Endothelial cell of umbilical vein (primary cell): ENCODE results near the gene CHST7. TPM values are rescaled to one million over a fixed set of nuclear protein-coding genes. Genes with fewer than 3 reads are reported as not detected.

Experiments used
- BruUV-seq: library from RNA; stranded (reverse); fragments of 400-500 nt; replicated peaks from 2 replicates; lab custom pipeline; 2021; lab: Mats Ljungman, UMichigan
- CTCF ChIA-PET: fragments of 300-600, 350-600 bp; sonication (Branson Sonifier 250); formaldehyde crosslinking; loops from one replicate; lab custom pipeline; 2021; ENCODE audit warnings: antibody characterized with exemption, inconsistent platforms; lab: Charles Lee
- POLR2A ChIA-PET: fragments of 300-600, 350-600 bp; sonication (Branson Sonifier 250); formaldehyde crosslinking; loops from one replicate; lab custom pipeline; 2021; ENCODE audit warnings: antibody characterized with exemption, inconsistent platforms; lab: Charles Lee
- DNase-seq: peaks from one replicate; pipeline ENCODE4 v3.0.0-alpha.2; 2011; ENCODE audit warnings: low read depth, low spot score
- FAIRE-seq: peaks from 2 replicates; lab custom pipeline; 2011; peaks lifted over from hg19 to GRCh38; lab: Jason Lieb, UNC
- H2AFZ ChIP-seq: 2 replicates; pipeline ENCODE4 v1.6.0; 2012; ENCODE audit warnings: low read depth, low read length, control low read depth, inconsistent platforms
- H3K27ac ChIP-seq: 2 replicates; pipeline ENCODE4 v1.5.1; 2011; ENCODE audit warnings: low read depth, mild to moderate bottlenecking, control low read depth, low read length, moderate library complexity; ENCODE audit not compliant: insufficient read depth
- H3K27me3 ChIP-seq, 2 experiments: 2 replicates each; pipeline versions ENCODE4 v1.6.0 to v1.6.1; 2011; ENCODE audit warnings: low read length in 2 of 2, mixed read lengths in 1 of 2; ENCODE audit not compliant: control insufficient read depth in 2 of 2, insufficient read depth in 2 of 2
- H3K36me3 ChIP-seq, 2 experiments: 2 replicates in 1 of 2; 3 replicates in 1 of 2; pipeline ENCODE4 v1.5.1; 2011; ENCODE audit warnings: low read length in 2 of 2, mild to moderate bottlenecking in 1 of 2, moderate library complexity in 1 of 2; ENCODE audit not compliant: control insufficient read depth in 2 of 2, insufficient read depth in 2 of 2; ENCODE audit errors: extremely low read depth in 1 of 2
- H3K4me1 ChIP-seq: 3 replicates; pipeline ENCODE4 v1.5.1; 2011; ENCODE audit warnings: mild to moderate bottlenecking, low read length; ENCODE audit not compliant: control insufficient read depth, insufficient read depth; ENCODE audit errors: extremely low read depth
- H3K4me2 ChIP-seq: 2 replicates; pipeline ENCODE4 v1.6.1; 2011; ENCODE audit warnings: low read length, control low read depth, mixed read lengths; ENCODE audit not compliant: insufficient read depth
- H3K4me3 ChIP-seq, 3 experiments: fragments of 200-600 bp in 1 of 3; sonication (generic), shearing (Covaris generic) in 1 of 3; replicated peaks in 1 of 3; 2 replicates each; pipeline ENCODE4 v1.5.1; 2011 to 2016; ENCODE audit warnings: control low read depth in 3 of 3, low read length in 3 of 3, mild to moderate bottlenecking in 2 of 3, inconsistent platforms in 1 of 3, low read depth in 1 of 3, moderate library complexity in 1 of 3; ENCODE audit not compliant: insufficient read depth in 1 of 3
- H3K79me2 ChIP-seq: 2 replicates; pipeline ENCODE4 v1.6.0; 2012; ENCODE audit warnings: low read length, inconsistent platforms; ENCODE audit not compliant: control insufficient read depth, insufficient read depth
- H3K9ac ChIP-seq: replicated peaks from 2 replicates; pipeline ENCODE3; 2011; ENCODE audit warnings: low read length, control low read depth; ENCODE audit not compliant: insufficient read depth; ENCODE audit errors: extremely low read depth
- H3K9me1 ChIP-seq: replicated peaks from 3 replicates; pipeline ENCODE4 v1.6.0; 2011; ENCODE audit warnings: mild to moderate bottlenecking, low read length; ENCODE audit not compliant: control insufficient read depth, insufficient read depth; ENCODE audit errors: extremely low read depth
- H3K9me3 ChIP-seq: replicated peaks from 2 replicates; pipeline ENCODE4 v1.5.1; 2012; ENCODE audit warnings: low read length, inconsistent platforms; ENCODE audit not compliant: control insufficient read depth, insufficient read depth
- H4K20me1 ChIP-seq: replicated peaks from 2 replicates; pipeline ENCODE3; 2011; ENCODE audit warnings: mild to moderate bottlenecking, low read length; ENCODE audit not compliant: control insufficient read depth, insufficient read depth; ENCODE audit errors: extremely low read depth
- EZH2 ChIP-seq: IDR thresholded peaks from 2 replicates; pipeline ENCODE4 v1.6.1; 2012; ENCODE audit warnings: borderline replicate concordance, low read depth, mild to moderate bottlenecking, moderate library complexity, low read length, inconsistent platforms; ENCODE audit not compliant: severe bottlenecking
- FOS ChIP-seq: IDR thresholded peaks from 2 replicates; pipeline ENCODE4 v1.6.1; 2011; ENCODE audit warnings: mild to moderate bottlenecking, low read length, moderate library complexity, borderline replicate concordance; ENCODE audit not compliant: insufficient read depth
- GATA2 ChIP-seq: IDR thresholded peaks from 2 replicates; pipeline ENCODE4 v1.7.0; 2011; ENCODE audit warnings: low read depth, mild to moderate bottlenecking, moderate library complexity, mixed read lengths, low read length; ENCODE audit not compliant: insufficient read length, insufficient read depth
- JUN ChIP-seq: IDR thresholded peaks from 2 replicates; pipeline ENCODE4 v1.6.1; 2011; ENCODE audit warnings: borderline replicate concordance, low read depth; ENCODE audit not compliant: insufficient read length, insufficient read depth
- MYC ChIP-seq: IDR thresholded peaks from one replicate; pipeline ENCODE4 v1.6.1; 2011; ENCODE audit warnings: mild to moderate bottlenecking, low read depth, low read length
- POLR2A ChIP-seq: IDR thresholded peaks from 2 replicates; pipeline ENCODE4 v1.6.1; 2012; ENCODE audit warnings: low read depth, mild to moderate bottlenecking, control low read depth, low read length
- POLR2AphosphoS5 ChIP-seq: IDR thresholded peaks from 2 replicates; pipeline ENCODE4 v1.6.1; 2012; ENCODE audit warnings: low read depth, mild to moderate bottlenecking, control low read depth, low read length, moderate library complexity; ENCODE audit not compliant: insufficient read depth
- dilution Hi-C: fragments of 300-500 bp; cut with MboI; formaldehyde crosslinking; loops from one replicate; pipeline ENCODE4 v1.15.0; 2019; ENCODE audit warnings: low sequenced_read_pairs; ENCODE audit not compliant: extremely low pct_ligation_motif_present
- intact Hi-C: fragments of 100-400 bp; cut with micrococcal nuclease; formaldehyde crosslinking; loops from one replicate; pipeline ENCODE4 v1.10.0; 2022
- polyA plus RNA-seq, 4 experiments: library from polyadenylated mRNA; depleted of rRNA in 3 of 4; stranded (reverse) in 3 of 4; unstranded in 1 of 4; fragments of >200 nt; gene quantifications; 2 replicates each; pipeline versions ENCODE4 v1.2.1 to v1.2.3, GENCODE V29; 2011 to 2012; ENCODE audit warnings: missing spikeins in 1 of 4
- total RNA-seq: library from RNA; stranded (reverse); gene quantifications from 2 replicates; pipeline ENCODE4 v1.2.3, GENCODE V29; 2021
- TF ChIP-seq, protein P1 (sequence below), 2 donors: IDR thresholded peaks; 1 replicate in 1 of 2; 2 replicates in 1 of 2; pipeline ENCODE4 v1.5.1; 2011; ENCODE audit warnings: low read length in 2 of 2, mild to moderate bottlenecking in 2 of 2, moderate library complexity in 2 of 2, control low read depth in 1 of 2, inconsistent platforms in 1 of 2, low read depth in 1 of 2; ENCODE audit not compliant: insufficient read depth in 1 of 2; ENCODE audit errors: extremely low read depth in 1 of 2
- TF ChIP-seq, protein P2 (sequence below): IDR thresholded peaks from 2 replicates; pipeline ENCODE4 v1.6.1; 2011; ENCODE audit not compliant: insufficient read depth, insufficient read length

The CHST7 gene
- total and polyA plus RNA-seq, 2 donors (not counting 3 experiments of a cell fraction or from before 2014, with no cell fraction given), result 4.5 to 11.2 TPM

DNA sequence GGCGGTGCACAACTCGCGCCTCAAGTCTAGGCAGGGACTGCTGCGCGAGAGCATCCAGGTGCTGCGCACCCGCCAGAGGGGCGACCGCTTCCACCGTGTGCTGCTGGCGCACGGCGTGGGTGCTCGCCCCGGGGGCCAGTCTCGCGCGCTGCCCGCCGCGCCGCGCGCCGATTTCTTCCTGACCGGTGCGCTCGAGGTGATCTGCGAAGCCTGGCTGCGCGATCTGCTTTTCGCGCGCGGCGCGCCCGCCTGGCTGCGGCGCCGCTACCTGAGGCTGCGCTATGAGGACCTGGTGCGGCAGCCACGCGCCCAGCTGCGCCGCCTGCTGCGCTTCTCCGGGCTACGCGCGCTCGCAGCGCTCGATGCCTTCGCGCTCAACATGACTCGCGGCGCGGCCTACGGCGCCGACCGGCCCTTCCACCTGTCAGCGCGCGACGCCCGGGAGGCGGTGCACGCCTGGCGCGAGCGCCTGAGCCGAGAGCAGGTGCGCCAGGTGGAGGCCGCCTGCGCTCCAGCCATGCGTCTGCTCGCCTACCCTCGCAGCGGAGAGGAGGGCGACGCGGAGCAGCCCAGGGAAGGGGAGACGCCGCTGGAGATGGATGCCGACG, 1.3 kb downstream of the CHST7 start:
- H3K27ac ChIP-seq, result no peak overlapping the region
- H3K9me1 ChIP-seq, result no peaks in the 10 kb centered on the region
- H2AFZ ChIP-seq, result peak overlapping the region; percentile 48
- FAIRE-seq (peak; percentile 37), DNase-seq (peak; percentile 26)
- no peaks in the 10 kb centered on the region for H4K20me1 ChIP-seq
- H3K9ac ChIP-seq, result no peak overlapping the region
- CTCF ChIA-PET, result interaction anchor here (0.6 to 4.0 kb wide), 3 partner anchors 8 to 67 kb away, joined by 3 to 11 read pairs (median 4); no protein-coding TSS in a partner anchor
- POLR2A ChIA-PET, result no interaction called here
- H3K27me3 ChIP-seq, result no peaks in the 10 kb centered on the region
- H3K4me2 ChIP-seq, result peak overlapping the region; percentile 76
- peaks cover 30% of the 10 kb centered on the region for H3K4me1 ChIP-seq
- BruUV-seq, result no TSS peak
- dilution Hi-C loops (no loop called here), intact Hi-C loops (loop anchor here (1.0 to 10.0 kb wide), 2 partner anchors 51 to 220 kb away; no protein-coding TSS in a partner anchor)
- no peaks in the 10 kb centered on the region for H3K9me3 ChIP-seq
- H3K4me3 ChIP-seq, result peak overlapping the region; percentile 48 to 67 (median 61)
- no peaks in the 10 kb centered on the region for H3K36me3 ChIP-seq
- peaks cover 3% of the 10 kb centered on the region for H3K79me2 ChIP-seq
- no peak for TF ChIP-seq FOS
- TF ChIP-seq JUN, result no peak
- TF ChIP-seq, protein P1, sequence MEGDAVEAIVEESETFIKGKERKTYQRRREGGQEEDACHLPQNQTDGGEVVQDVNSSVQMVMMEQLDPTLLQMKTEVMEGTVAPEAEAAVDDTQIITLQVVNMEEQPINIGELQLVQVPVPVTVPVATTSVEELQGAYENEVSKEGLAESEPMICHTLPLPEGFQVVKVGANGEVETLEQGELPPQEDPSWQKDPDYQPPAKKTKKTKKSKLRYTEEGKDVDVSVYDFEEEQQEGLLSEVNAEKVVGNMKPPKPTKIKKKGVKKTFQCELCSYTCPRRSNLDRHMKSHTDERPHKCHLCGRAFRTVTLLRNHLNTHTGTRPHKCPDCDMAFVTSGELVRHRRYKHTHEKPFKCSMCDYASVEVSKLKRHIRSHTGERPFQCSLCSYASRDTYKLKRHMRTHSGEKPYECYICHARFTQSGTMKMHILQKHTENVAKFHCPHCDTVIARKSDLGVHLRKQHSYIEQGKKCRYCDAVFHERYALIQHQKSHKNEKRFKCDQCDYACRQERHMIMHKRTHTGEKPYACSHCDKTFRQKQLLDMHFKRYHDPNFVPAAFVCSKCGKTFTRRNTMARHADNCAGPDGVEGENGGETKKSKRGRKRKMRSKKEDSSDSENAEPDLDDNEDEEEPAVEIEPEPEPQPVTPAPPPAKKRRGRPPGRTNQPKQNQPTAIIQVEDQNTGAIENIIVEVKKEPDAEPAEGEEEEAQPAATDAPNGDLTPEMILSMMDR (IDR thresholded peaks at IDR 0.05; ENCODE audit: extremely low read depth in 1 of 2, insufficient read depth in 1 of 2, low read depth in 1 of 2, low read length in 2 of 2), result no peak
- TF ChIP-seq POLR2A, result no peak
- no peak for TF ChIP-seq POLR2AphosphoS5
- TF ChIP-seq MYC, result no peak
- TF ChIP-seq EZH2, result no peak
- TF ChIP-seq, protein P2, sequence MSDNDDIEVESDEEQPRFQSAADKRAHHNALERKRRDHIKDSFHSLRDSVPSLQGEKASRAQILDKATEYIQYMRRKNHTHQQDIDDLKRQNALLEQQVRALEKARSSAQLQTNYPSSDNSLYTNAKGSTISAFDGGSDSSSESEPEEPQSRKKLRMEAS, result no peak
- no peak for TF ChIP-seq GATA2
